Tibial nerve (tissue), 4 donors: ENCODE measurements around the gene TYSND1. TPM values are rescaled to one million over a fixed set of nuclear protein-coding genes. Genes with fewer than 3 reads are reported as not detected.

Experiments
- DNase-seq, 2 donors: peaks; one replicate each; pipeline ENCODE4 v3.0.0-alpha.2; 2019; ENCODE audit warnings: low spot score in 2 of 2
- H3K27ac ChIP-seq, 4 donors: fragments of 200-600 bp; sonication (generic) in 3 of 4; one replicate each; pipeline ENCODE4 v1.5.1; 2017 to 2019; ENCODE audit warnings: mild to moderate bottlenecking in 1 of 4
- H3K27me3 ChIP-seq, 2 donors: fragments of 200-600 bp; sonication (generic) in 1 of 2; one replicate each; pipeline versions ENCODE4 v1.5.1 to v1.6.0; 2017 to 2019
- H3K36me3 ChIP-seq, 3 donors: fragments of 200-600 bp; sonication (generic); one replicate each; pipeline ENCODE4 v1.5.1; 2018 to 2019
- H3K4me1 ChIP-seq, 4 donors: fragments of 200-600 bp; sonication (generic) in 3 of 4; one replicate each; pipeline ENCODE4 v1.5.1; 2017 to 2019
- H3K4me3 ChIP-seq, 4 donors: fragments of 200-600 bp; sonication (generic) in 3 of 4; one replicate each; pipeline ENCODE4 v1.5.1; 2017 to 2019; ENCODE audit warnings: mild to moderate bottlenecking in 1 of 4, moderate library complexity in 1 of 4
- H3K9me3 ChIP-seq, 4 donors: fragments of 200-600 bp; sonication (generic) in 3 of 4; one replicate each; pipeline ENCODE4 v1.5.1; 2017 to 2019
- EP300 ChIP-seq, 2 donors: sonication (generic); formaldehyde crosslinking; IDR thresholded peaks; one replicate each; pipeline ENCODE4 v1.6.1; 2017; ENCODE audit warnings: antibody characterized with exemption in 2 of 2, mild to moderate bottlenecking in 1 of 2
- POLR2A ChIP-seq, 2 donors: fragments of 450-650 bp; IDR thresholded peaks; one replicate each; pipeline ENCODE4 v1.6.1; 2017; ENCODE audit warnings: antibody characterized with exemption in 2 of 2, mild to moderate bottlenecking in 2 of 2, moderate library complexity in 2 of 2
- WGBS, 2 donors: methylation state at CpG; one replicate each; pipeline ENCODE4 v1.1.5; 2018; 5-methylcytosine and 5-hydroxymethylcytosine counted together
- total RNA-seq, 4 donors: library from RNA; depleted of rRNA; stranded (reverse); fragments of >200 nt; gene quantifications; one replicate each; pipeline ENCODE4 v1.1.0, GENCODE V29; 2016
- TF ChIP-seq, protein P1 (sequence below), 5 experiments: fragments of 200-600 bp in 3 of 5; fragments of 450-650 bp in 2 of 5; sonication (generic) in 3 of 5; IDR thresholded peaks; one replicate each; pipeline ENCODE4 v1.5.1; 2016 to 2019; ENCODE audit warnings: antibody characterized with exemption in 5 of 5, mild to moderate bottlenecking in 3 of 5, moderate library complexity in 2 of 5

TYSND1 gene
- total RNA-seq, 4 donors from 2014 or later: 15.3 to 26.1 (median 19.1) TPM

- H3K4me3 ChIP-seq: peak overlapping the region; percentile 54 to 95 (median 89)
- H3K9me3 ChIP-seq: no peaks in the 10 kb centered on the region
- no peak for DNase-seq
- peak overlapping the region; percentile 70 to 97 (median 90) for H3K27ac ChIP-seq
- no peaks in the 10 kb centered on the region for H3K27me3 ChIP-seq
- H3K4me1 ChIP-seq: peaks cover 0 to 38% (median 11%) of the 10 kb centered on the region in 4 donors
- TF ChIP-seq POLR2A (IDR thresholded peaks at IDR 0.05): no peak
- TF ChIP-seq EP300 (IDR thresholded peaks at IDR 0.05): no peak
- TF ChIP-seq, protein P1, sequence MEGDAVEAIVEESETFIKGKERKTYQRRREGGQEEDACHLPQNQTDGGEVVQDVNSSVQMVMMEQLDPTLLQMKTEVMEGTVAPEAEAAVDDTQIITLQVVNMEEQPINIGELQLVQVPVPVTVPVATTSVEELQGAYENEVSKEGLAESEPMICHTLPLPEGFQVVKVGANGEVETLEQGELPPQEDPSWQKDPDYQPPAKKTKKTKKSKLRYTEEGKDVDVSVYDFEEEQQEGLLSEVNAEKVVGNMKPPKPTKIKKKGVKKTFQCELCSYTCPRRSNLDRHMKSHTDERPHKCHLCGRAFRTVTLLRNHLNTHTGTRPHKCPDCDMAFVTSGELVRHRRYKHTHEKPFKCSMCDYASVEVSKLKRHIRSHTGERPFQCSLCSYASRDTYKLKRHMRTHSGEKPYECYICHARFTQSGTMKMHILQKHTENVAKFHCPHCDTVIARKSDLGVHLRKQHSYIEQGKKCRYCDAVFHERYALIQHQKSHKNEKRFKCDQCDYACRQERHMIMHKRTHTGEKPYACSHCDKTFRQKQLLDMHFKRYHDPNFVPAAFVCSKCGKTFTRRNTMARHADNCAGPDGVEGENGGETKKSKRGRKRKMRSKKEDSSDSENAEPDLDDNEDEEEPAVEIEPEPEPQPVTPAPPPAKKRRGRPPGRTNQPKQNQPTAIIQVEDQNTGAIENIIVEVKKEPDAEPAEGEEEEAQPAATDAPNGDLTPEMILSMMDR (IDR thresholded peaks at IDR 0.05): no peak
- whole genome bisulfite sequencing, 2 donors: 12 to 16% methylated on average over 19 to 21 of the region's 28 CpGs
- peaks cover 0 to 28% (median 2%) of the 10 kb centered on the region in 3 donors for H3K36me3 ChIP-seq
Measured at GRCh38 chr10:70145166-70145665, 1.3 kb downstream of the TYSND1 start.

DNA sequence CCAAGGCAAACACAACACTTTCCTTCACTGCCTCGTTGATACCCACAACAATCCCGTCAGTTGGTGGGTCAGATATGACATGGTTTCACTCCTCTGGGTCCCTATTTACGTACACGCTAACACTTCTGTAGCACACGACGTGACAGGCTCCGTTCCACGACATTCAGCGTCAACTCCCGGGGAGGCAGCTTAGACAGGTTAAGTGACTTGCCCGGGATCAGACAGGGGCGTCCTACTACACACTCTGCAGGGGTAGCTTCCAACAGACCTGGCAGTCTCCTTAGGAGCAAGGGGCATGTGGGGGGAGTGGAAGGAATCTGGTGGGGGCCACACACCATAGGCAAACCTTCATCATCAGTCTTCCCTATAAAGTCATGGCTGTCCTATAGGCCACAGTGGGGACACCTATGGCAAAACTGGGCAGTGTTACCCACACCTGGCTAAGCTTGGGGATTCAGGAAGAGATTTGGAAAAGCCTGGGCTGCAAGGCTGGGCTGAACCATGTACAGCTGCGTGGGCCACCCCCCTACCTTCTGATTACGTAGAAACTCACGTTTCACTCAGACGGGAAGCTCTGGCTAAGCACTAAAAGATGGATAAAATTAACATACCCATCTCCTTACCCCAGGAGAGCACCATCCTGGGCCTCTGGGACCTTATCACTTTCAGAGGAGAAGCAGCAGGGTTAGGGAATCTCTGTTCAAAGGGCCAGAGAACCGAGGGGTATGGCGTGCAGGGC lies 2.0 kb downstream of the TYSND1 start:
- TF ChIP-seq EP300 (IDR thresholded peaks at IDR 0.05): no peak
- TF ChIP-seq, protein P1 (IDR thresholded peaks at IDR 0.05): no peak
- no peak for TF ChIP-seq POLR2A (IDR thresholded peaks at IDR 0.05)

GRCh38 chr10:70142555-70142954 lies 3.9 kb downstream of the TYSND1 start:
- no peak overlapping the region for H3K4me3 ChIP-seq
- 88 to 95% methylated on average over 9 to 10 of the region's 10 CpGs for WGBS, 2 donors
- peaks cover 0 to 33% (median 11%) of the 10 kb centered on the region in 4 donors for H3K4me1 ChIP-seq
- no peaks in the 10 kb centered on the region for H3K27me3 ChIP-seq
- H3K36me3 ChIP-seq: peaks cover 0 to 29% (median 0%) of the 10 kb centered on the region in 3 donors
- H3K9me3 ChIP-seq: no peaks in the 10 kb centered on the region
- no peak for DNase-seq
- TF ChIP-seq POLR2A (IDR thresholded peaks at IDR 0.05) (no peak), EP300 (IDR thresholded peaks at IDR 0.05) (no peak)
- TF ChIP-seq, protein P1 (IDR thresholded peaks at IDR 0.05): no peak
- no peak overlapping the region for H3K27ac ChIP-seq

More for the DNA sequence above, 2.0 kb downstream of the TYSND1 start:
- peak overlapping the region in 2 of 4 donors; percentile 88 to 95 for H3K4me3 ChIP-seq
- peak overlapping the region in 1 of 4 donors; percentile 97 for H3K27ac ChIP-seq
- H3K27me3 ChIP-seq: no peaks in the 10 kb centered on the region
- H3K36me3 ChIP-seq: peaks cover 0 to 27% (median 0%) of the 10 kb centered on the region in 3 donors
- 82 to 84% methylated on average over 18 of the region's 18 CpGs for WGBS, 2 donors
- DNase-seq: no peak
- no peaks in the 10 kb centered on the region for H3K9me3 ChIP-seq
- peaks cover 0 to 38% (median 11%) of the 10 kb centered on the region in 4 donors for H3K4me1 ChIP-seq

DNA sequence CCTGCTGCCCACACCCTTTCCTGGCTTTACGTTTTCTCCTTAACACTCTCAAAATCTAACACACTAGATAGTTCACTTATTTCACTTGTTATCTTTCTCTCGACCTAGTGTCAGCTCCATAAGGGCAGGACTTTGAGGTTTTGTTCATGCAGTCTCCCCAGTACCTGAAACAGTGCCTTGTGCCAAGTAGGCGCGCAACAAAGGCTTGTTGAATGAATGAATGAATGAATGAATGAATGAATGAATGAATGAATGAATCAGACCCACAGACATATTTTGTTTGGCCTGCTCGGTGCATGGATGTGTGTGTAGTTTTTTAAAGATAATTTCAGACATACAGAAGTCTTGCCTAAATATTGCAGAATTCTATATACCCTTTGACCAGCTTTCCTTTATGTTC lies 6.2 kb downstream of the TYSND1 start:
- TF ChIP-seq EP300 (IDR thresholded peaks at IDR 0.05) (no peak), POLR2A (IDR thresholded peaks at IDR 0.05) (no peak)
- TF ChIP-seq, protein P1 (IDR thresholded peaks at IDR 0.05): no peak
- H3K9me3 ChIP-seq: no peaks in the 10 kb centered on the region
- H3K4me1 ChIP-seq: peaks cover 0 to 20% (median 6%) of the 10 kb centered on the region in 4 donors
- DNase-seq: no peak
- H3K27ac ChIP-seq: no peak overlapping the region
- H3K4me3 ChIP-seq: no peak overlapping the region
- 91 to 96% methylated on average over 5 of the region's 5 CpGs for WGBS, 2 donors
- H3K36me3 ChIP-seq: peaks cover 0 to 29% (median 0%) of the 10 kb centered on the region in 3 donors
- no peaks in the 10 kb centered on the region for H3K27me3 ChIP-seq

DNA sequence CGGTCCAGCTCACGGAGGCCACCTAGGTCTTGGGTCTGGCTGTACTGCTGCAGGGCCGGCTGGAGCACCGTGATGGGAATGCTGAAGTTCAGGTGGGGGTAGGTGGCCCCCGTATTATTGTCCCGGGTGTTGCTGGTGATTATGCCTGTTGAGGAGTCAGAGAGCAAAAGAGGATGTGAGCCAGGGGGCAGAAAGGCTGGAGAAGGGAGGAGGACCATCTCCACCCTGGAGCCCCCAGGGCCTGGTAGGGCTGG lies 6.6 kb downstream of the TYSND1 start:
- Histone ChIP-seq H3K4me3 (no peak overlapping the region), H3K27me3 (no peaks in the 10 kb centered on the region), H3K27ac (no peak overlapping the region), H3K36me3 (peaks cover 0 to 29% (median 0%) of the 10 kb centered on the region in 3 donors), H3K9me3 (no peaks in the 10 kb centered on the region), H3K4me1 (peaks cover 0 to 17% (median 2%) of the 10 kb centered on the region in 4 donors)
- TF ChIP-seq EP300 (IDR thresholded peaks at IDR 0.05) (no peak), POLR2A (IDR thresholded peaks at IDR 0.05) (no peak)
- TF ChIP-seq, protein P1 (IDR thresholded peaks at IDR 0.05): no peak
- WGBS, 2 donors: 91 to 95% methylated on average over 6 of the region's 6 CpGs
- no peak for DNase-seq
